RWPE2 (cell line): Measurements from ENCODE around the gene KRT14.
"Not testable (repeated sequence)": the region's sequence is repeated elsewhere in the genome, so short reads cannot be mapped to it uniquely, and the experiment has no call there.

Source experiments
- ATAC-seq: fragments of 200-7000 bp; cut with Tn5 transposase; 3 replicates; pipeline ENCODE4 v1.9.1; 2021; ENCODE audit warnings: low read depth
- DNase-seq: peaks from one replicate; pipeline ENCODE4 v3.0.0-alpha.2; 2020; ENCODE audit warnings: low spot score
- H3K27ac ChIP-seq: fragments of 450-650 bp; 2 replicates; pipeline ENCODE4 v1.5.1; 2017; ENCODE audit warnings: mild to moderate bottlenecking; ENCODE audit not compliant: poor library complexity, severe bottlenecking
- H3K27me3 ChIP-seq: fragments of 250-450 bp; sonication (Bioruptor Pico); 2 replicates; pipeline ENCODE4 v1.5.1; 2021; ENCODE audit warnings: mild to moderate bottlenecking, moderate library complexity; ENCODE audit not compliant: insufficient read depth, poor library complexity, severe bottlenecking
- H3K36me3 ChIP-seq: fragments of 250-450 bp; sonication (Bioruptor Pico); 2 replicates; pipeline ENCODE4 v1.5.1; 2020; ENCODE audit warnings: low read depth, mild to moderate bottlenecking, moderate library complexity
- H3K4me1 ChIP-seq: fragments of 250-450 bp; sonication (Bioruptor Pico); 2 replicates; pipeline ENCODE4 v1.5.1; 2021; ENCODE audit warnings: mild to moderate bottlenecking, moderate library complexity; ENCODE audit not compliant: insufficient read depth, poor library complexity, severe bottlenecking
- H3K4me3 ChIP-seq: fragments of 250-450 bp; sonication (Bioruptor Pico); 2 replicates; pipeline ENCODE4 v1.5.1; 2021; ENCODE audit warnings: mild to moderate bottlenecking, moderate library complexity; ENCODE audit not compliant: severe bottlenecking
- H3K9me3 ChIP-seq: fragments of 250-450 bp; sonication (Bioruptor Pico); 2 replicates; pipeline ENCODE4 v1.5.1; 2021; ENCODE audit warnings: mild to moderate bottlenecking, moderate library complexity; ENCODE audit not compliant: severe bottlenecking
- TF ChIP-seq, protein P1 (sequence below): fragments of 450-650 bp; IDR thresholded peaks from one replicate; pipeline ENCODE4 v1.5.1; 2017; ENCODE audit warnings: mild to moderate bottlenecking, moderate library complexity; ENCODE audit not compliant: poor library complexity, severe bottlenecking

Gene KRT14

GRCh38 chr17:41625602-41626001 lies 38.9 kb upstream of the KRT14 start:
- peak; percentile 59 for ATAC-seq
- Histone ChIP-seq H3K36me3 (peaks cover 37% of the 10 kb centered on the region), H3K27ac (peak overlapping the region; percentile 99)

DNA sequence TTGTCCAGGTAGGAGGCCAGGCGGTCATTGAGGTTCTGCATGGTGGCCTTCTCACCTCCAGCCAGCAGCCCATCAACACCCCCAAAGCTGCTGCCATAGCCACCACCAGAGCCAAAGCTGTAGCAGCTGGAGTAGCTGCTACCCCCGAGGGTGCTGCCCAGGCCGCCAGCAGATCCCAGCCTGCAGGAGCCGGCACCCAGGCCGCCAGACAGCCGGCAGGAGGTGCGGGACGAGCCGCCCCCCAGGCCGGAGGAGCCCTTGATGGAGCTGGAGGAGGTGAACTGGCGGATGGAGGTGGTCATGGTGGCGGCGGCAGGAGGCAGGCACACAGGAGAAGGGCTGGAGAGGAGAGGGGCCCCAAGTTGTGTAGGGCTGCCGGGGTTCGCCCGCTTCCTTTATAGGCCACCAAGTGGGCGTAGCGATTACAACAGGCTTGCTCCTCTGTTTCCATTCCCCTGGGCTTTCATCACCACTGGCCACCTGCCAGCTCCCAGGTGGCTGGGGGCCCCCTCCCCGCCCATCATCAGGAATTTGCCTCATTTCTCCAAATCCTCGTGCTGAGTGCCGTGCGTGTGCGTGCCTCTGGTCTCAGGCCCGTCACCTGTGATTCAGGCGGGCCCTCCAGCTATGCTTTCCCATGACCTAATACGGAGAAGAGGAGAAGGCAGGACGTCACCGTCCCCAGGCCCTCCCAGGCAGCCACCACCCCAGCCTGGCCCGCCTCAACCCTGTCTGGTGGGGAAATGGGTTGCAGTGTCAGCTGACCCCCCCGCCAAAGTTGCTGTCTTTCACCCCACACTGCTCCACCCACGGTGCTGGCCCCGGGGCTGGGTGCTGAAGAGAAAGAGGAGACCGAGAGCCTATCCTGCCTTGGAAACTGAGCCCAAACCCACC lies 37.8 kb upstream of the KRT14 start, which contains the start of gene KRT17:
KRT17 (minus strand) TSS at position 368 of the 894 bp plus-strand sequence; CDS start at position 302, 66 bp downstream.
- TF ChIP-seq, protein P1, sequence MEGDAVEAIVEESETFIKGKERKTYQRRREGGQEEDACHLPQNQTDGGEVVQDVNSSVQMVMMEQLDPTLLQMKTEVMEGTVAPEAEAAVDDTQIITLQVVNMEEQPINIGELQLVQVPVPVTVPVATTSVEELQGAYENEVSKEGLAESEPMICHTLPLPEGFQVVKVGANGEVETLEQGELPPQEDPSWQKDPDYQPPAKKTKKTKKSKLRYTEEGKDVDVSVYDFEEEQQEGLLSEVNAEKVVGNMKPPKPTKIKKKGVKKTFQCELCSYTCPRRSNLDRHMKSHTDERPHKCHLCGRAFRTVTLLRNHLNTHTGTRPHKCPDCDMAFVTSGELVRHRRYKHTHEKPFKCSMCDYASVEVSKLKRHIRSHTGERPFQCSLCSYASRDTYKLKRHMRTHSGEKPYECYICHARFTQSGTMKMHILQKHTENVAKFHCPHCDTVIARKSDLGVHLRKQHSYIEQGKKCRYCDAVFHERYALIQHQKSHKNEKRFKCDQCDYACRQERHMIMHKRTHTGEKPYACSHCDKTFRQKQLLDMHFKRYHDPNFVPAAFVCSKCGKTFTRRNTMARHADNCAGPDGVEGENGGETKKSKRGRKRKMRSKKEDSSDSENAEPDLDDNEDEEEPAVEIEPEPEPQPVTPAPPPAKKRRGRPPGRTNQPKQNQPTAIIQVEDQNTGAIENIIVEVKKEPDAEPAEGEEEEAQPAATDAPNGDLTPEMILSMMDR = no peak
- DNase-seq (peak; percentile 97), ATAC-seq (peak; percentile 45)
- H3K36me3 ChIP-seq = peaks cover 38% of the 10 kb centered on the region
- H3K4me1 ChIP-seq = peaks cover 21% of the 10 kb centered on the region
- H3K9me3 ChIP-seq = no peaks in the 10 kb centered on the region
- no peaks in the 10 kb centered on the region for H3K27me3 ChIP-seq
- H3K27ac ChIP-seq = peak within 1 kb of the TSS; percentile 99
- peak within 1 kb of the TSS; percentile 49 for H3K4me3 ChIP-seq

More at GRCh38 chr17:41625602-41626001, 38.9 kb upstream of the KRT14 start:
- Histone ChIP-seq H3K4me1 (peaks cover 21% of the 10 kb centered on the region), H3K27me3 (no peaks in the 10 kb centered on the region), H3K4me3 (no peak overlapping the region), H3K9me3 (no peaks in the 10 kb centered on the region)
- TF ChIP-seq, protein P1 = no peak
- DNase-seq = peak; percentile 96

- Histone ChIP-seq H3K4me3 (peak overlapping the region; percentile 49), H3K27ac (peak overlapping the region; percentile 99), H3K4me1 (peaks cover 21% of the 10 kb centered on the region), H3K36me3 (peaks cover 38% of the 10 kb centered on the region)
- DNase-seq, H3K9me3 ChIP-seq, H3K27me3 ChIP-seq, ATAC-seq: not testable (repeated sequence)
Observed at GRCh38 chr17:41623184-41623861, 36.6 kb upstream of the KRT14 start.

DNA sequence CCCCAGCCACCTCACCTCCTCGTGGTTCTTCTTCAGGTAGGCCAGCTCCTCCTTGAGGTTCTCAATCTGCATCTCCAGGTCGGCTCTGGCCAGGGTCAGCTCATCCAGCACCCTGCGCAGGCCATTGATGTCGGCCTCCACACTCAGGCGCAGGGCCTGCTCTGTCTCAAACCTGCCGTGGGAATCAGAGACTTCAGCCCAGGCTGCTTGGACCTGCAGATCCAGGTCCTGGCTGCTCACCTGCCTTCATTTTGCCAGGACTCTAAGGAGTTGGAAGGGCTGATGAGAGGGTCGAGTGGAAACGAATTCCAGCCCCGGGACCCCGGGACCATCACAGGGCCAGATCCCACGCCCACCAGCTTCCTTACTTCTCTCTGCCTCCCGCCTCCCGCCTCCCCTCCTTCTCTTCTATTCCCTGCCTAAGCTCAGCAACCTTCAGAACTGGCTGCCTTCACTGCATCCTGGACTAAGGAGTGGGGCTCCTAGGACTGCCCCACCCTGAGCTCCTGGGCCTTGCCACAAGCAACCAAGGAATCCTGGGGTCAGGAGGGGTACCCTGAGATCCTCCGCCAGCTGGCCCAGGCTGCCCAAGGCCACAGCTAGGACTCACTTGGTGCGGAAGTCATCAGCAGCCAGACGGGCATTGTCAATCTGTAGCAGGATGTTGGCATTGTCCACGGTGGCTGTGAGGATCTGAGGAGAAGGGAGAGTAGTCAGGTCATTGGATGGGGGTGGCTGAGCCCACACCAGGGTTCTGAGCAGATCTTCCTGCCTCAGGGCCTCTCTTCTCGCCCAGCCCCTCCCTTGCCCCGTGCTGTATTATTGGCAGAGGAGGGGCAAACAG lies 35.9 kb upstream of the KRT14 start:
- peak overlapping the region; percentile 99 for H3K27ac ChIP-seq
- peak; percentile 46 for DNase-seq
- not testable (repeated sequence) for H3K9me3 ChIP-seq, H3K27me3 ChIP-seq, ATAC-seq
- H3K4me1 ChIP-seq = peaks cover 21% of the 10 kb centered on the region
- peak overlapping the region; percentile 49 for H3K4me3 ChIP-seq
- peaks cover 38% of the 10 kb centered on the region for H3K36me3 ChIP-seq

DNA sequence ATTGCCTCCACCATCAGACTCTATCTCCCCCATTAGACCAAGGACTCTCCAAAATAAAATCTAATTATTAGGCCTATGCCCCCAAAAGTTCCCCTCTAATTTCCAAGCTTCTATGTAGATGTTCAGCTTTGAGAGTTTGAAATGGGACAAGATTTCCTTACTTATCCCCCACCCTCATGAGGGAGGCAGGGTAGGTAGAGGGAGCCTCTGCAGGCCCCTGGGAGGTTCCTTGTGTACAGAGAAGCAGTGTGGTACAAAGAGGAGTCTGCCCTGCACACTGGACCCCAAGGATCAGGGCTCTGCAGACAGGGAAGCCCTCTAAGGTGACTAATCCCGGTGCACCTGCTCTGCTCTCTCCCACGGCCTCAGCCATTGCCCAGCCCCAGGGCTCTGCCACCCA lies 35.2 kb upstream of the KRT14 start:
- TF ChIP-seq, protein P1 = no peak
- DNase-seq = no peak
- H3K27me3 ChIP-seq = no peaks in the 10 kb centered on the region
- H3K4me3 ChIP-seq = peak overlapping the region; percentile 49
- H3K9me3 ChIP-seq = no peaks in the 10 kb centered on the region
- H3K4me1 ChIP-seq = peaks cover 21% of the 10 kb centered on the region
- no peak for ATAC-seq
- peaks cover 38% of the 10 kb centered on the region for H3K36me3 ChIP-seq
- H3K27ac ChIP-seq = peak overlapping the region; percentile 99

DNA sequence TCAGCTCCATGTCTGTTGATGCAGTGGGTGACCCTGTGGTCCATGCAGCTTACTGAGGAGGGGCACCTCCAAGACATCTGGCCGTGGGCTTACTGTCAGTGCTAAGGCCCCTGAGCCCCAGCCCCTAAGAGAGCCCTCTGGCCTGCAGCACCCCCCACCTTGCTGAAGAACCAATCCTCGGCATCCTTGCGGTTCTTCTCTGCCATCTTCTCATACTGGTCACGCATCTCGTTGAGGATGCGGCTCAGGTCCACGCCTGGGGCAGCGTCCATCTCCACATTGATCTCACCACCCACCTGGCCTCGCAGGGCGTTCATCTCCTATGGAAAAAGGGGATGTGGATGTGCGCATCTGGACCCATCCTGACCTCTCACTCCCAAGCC lies 34.7 kb upstream of the KRT14 start:
- peaks cover 38% of the 10 kb centered on the region for H3K36me3 ChIP-seq
- ATAC-seq = not testable (repeated sequence)

More for the DNA sequence above, 34.7 kb upstream of the KRT14 start:
- H3K4me3 ChIP-seq = peak overlapping the region; percentile 49
- not testable (repeated sequence) for H3K27me3 ChIP-seq, H3K9me3 ChIP-seq
- peak overlapping the region; percentile 99 for H3K27ac ChIP-seq
- DNase-seq = peak; percentile 58
- peaks cover 21% of the 10 kb centered on the region for H3K4me1 ChIP-seq
